Lung (tissue), 12 donors: ENCODE data around the gene DHX32. TPM values are rescaled to one million over a fixed set of nuclear protein-coding genes. Genes with fewer than 3 reads are reported as not detected.

Experiments used
- ATAC-seq: fragments of 200-7000 bp; cut with Tn5 transposase; one replicate; pipeline ENCODE4 v1.9.1; 2020; ENCODE audit warnings: moderate number of reproducible peaks; ENCODE audit not compliant: insufficient read depth, low FRiP score
- DNase-seq, 3 donors: peaks; one replicate each; pipeline ENCODE4 v3.0.0-alpha.2; 2013 to 2017
- H3K27ac ChIP-seq, 2 donors: one replicate each; pipeline ENCODE4 v1.5.1; 2013; ENCODE audit warnings: mild to moderate bottlenecking in 2 of 2, moderate library complexity in 2 of 2, control low read depth in 1 of 2, inconsistent platforms in 1 of 2, low read depth in 1 of 2, low read length in 1 of 2
- H3K27me3 ChIP-seq, 3 donors: one replicate each; pipeline ENCODE4 v1.5.1; 2013; ENCODE audit warnings: low read length in 2 of 3; ENCODE audit not compliant: control insufficient read depth in 3 of 3, insufficient read depth in 3 of 3
- H3K36me3 ChIP-seq, 4 donors: one replicate each; pipeline ENCODE4 v1.5.1; 2013; ENCODE audit warnings: low read length in 4 of 4, mild to moderate bottlenecking in 1 of 4, moderate library complexity in 1 of 4; ENCODE audit not compliant: control insufficient read depth in 4 of 4, insufficient read depth in 4 of 4
- H3K4me1 ChIP-seq, 5 donors: one replicate each; pipeline ENCODE4 v1.5.1; 2013; ENCODE audit warnings: low read length in 5 of 5, mild to moderate bottlenecking in 2 of 5, moderate library complexity in 1 of 5; ENCODE audit not compliant: control insufficient read depth in 5 of 5, insufficient read depth in 5 of 5
- H3K4me3 ChIP-seq: one replicate; pipeline ENCODE4 v1.5.1; 2013; ENCODE audit warnings: mild to moderate bottlenecking, control low read depth, moderate library complexity
- H3K9ac ChIP-seq, 2 donors: one replicate each; pipeline ENCODE4 v1.5.1; 2013; ENCODE audit warnings: low read length in 2 of 2, control low read depth in 1 of 2; ENCODE audit not compliant: insufficient read depth in 1 of 2
- H3K9me3 ChIP-seq, 4 donors: one replicate each; pipeline ENCODE4 v1.5.1; 2013; ENCODE audit warnings: low read length in 3 of 4, mild to moderate bottlenecking in 1 of 4, moderate library complexity in 1 of 4; ENCODE audit not compliant: control insufficient read depth in 4 of 4, insufficient read depth in 3 of 4
- CTCF ChIP-seq: IDR thresholded peaks from 2 replicates; pipeline ENCODE4 v1.5.1; 2012; ENCODE audit warnings: mild to moderate bottlenecking; ENCODE audit errors: control extremely low read depth, extremely low read depth
- WGBS, 2 donors: extraction: QIAGEN DNeasy Blood & Tissue Kit; methylation state at CpG; one replicate each; pipeline ENCODE4 v1.1.7; 2013; 5-methylcytosine and 5-hydroxymethylcytosine counted together
- polyA plus RNA-seq, 2 donors: library from polyadenylated mRNA; stranded (reverse); fragments of 200-250 nt; gene quantifications; one replicate each; pipeline ENCODE4 v1.2.1, GENCODE V29; 2013
- total RNA-seq, 2 donors: library from RNA; depleted of rRNA in 1 of 2; stranded (reverse); fragments of >200 nt in 1 of 2; gene quantifications; one replicate each; pipeline ENCODE4 v1.2.1, GENCODE V29; 2014 to 2021
- donor health status: control.
- donor health status: control.
- donor health status: Bipolar disorder and iron deficiency.
- donor health status: healthy.
- donor health status: DM: yes; HTN: yes; CAD: no.

Gene DHX32
- total and polyA plus RNA-seq, 4 donors, result 15.2 to 33.8 (median 25.5) TPM

GRCh38 chr10:125882596-125882995 is 1.5 kb upstream of the DHX32 start:
- H3K27ac ChIP-seq, result peak overlapping the region in 1 of 2 donors; percentile 13
- no peaks in the 10 kb centered on the region for H3K9me3 ChIP-seq
- no peaks in the 10 kb centered on the region for H3K27me3 ChIP-seq
- H3K36me3 ChIP-seq, result peaks cover 0 to 4% (median 1%) of the 10 kb centered on the region in 4 donors
- no peak for TF ChIP-seq CTCF
- DNase-seq (peak in 1 of 3 donors; percentile 42), ATAC-seq (no peak)
- H3K4me3 ChIP-seq, result no peak overlapping the region
- H3K9ac ChIP-seq, result no peak overlapping the region
- WGBS, 2 donors, result 64 to 74% methylated on average over 1 of the region's 1 CpG
- H3K4me1 ChIP-seq, result peaks cover 0 to 15% (median 10%) of the 10 kb centered on the region in 5 donors

GRCh38 chr10:125880719-125881118 is 373 bp downstream of the DHX32 start:
- H3K27me3 ChIP-seq, result no peaks in the 10 kb centered on the region
- TF ChIP-seq CTCF, result no peak
- peaks cover 0 to 10% (median 5%) of the 10 kb centered on the region in 4 donors for H3K36me3 ChIP-seq
- DNase-seq (peak in 1 of 3 donors; percentile 36), ATAC-seq (no peak)
- peak overlapping the region in 1 of 2 donors; percentile 34 for H3K27ac ChIP-seq
- H3K9me3 ChIP-seq, result peaks cover 0 to 8% (median 3%) of the 10 kb centered on the region in 4 donors
- H3K9ac ChIP-seq, result no peak overlapping the region
- H3K4me1 ChIP-seq, result peaks cover 0 to 13% (median 10%) of the 10 kb centered on the region in 5 donors
- no peak overlapping the region for H3K4me3 ChIP-seq
- 74 to 75% methylated on average over 6 of the region's 6 CpGs for WGBS, 2 donors

- Histone ChIP-seq H3K9ac (no peak overlapping the region), H3K27ac (no peak overlapping the region), H3K27me3 (no peaks in the 10 kb centered on the region), H3K36me3 (peaks cover 2 to 11% (median 7%) of the 10 kb centered on the region in 4 donors), H3K9me3 (peaks cover 0 to 8% (median 4%) of the 10 kb centered on the region in 4 donors), H3K4me1 (peaks cover 0 to 10% (median 9%) of the 10 kb centered on the region in 5 donors), H3K4me3 (no peak overlapping the region)
- no peak for TF ChIP-seq CTCF
- WGBS, 2 donors, result 88 to 91% methylated on average over 11 of the region's 11 CpGs
- ATAC-seq (no peak), DNase-seq (no peak)
Observed at GRCh38 chr10:125878957-125879835, 1.9 kb downstream of the DHX32 start.
